IPS DF 4.7 (cell line): ENCODE data around the gene TADA3.

Experiments used
- DNase-seq: peaks from one replicate; pipeline ENCODE4 v3.0.0-alpha.2; 2013; ENCODE audit warnings: low spot score; ENCODE audit errors: extremely low read depth

The TADA3 gene

GRCh38 chr3:9792405-9793160 is at the start of gene TADA3, which contains the start of gene ARPC4:
Gene TADA3, minus strand, starts transcription at chr3:9792473. Its CDS starts 1,007 bp downstream, at chr3:9791466.
Gene ARPC4, plus strand, starts transcription at chr3:9793082. Its CDS starts 40 bp downstream, at chr3:9793122.
- DNase-seq = no peak

- DNase-seq = no peak
These were observed 48.7 kb upstream of the TADA3 start for GRCh38 chr3:9841015-9841414.

GRCh38 chr3:9838856-9839255 is 46.6 kb upstream of the TADA3 start:
- DNase-seq = no peak

GRCh38 chr3:9837701-9838582 is 45.7 kb upstream of the TADA3 start:
- no peak for DNase-seq

GRCh38 chr3:9834520-9835380 is 42.5 kb upstream of the TADA3 start:
- DNase-seq = no peak

GRCh38 chr3:9833078-9833477 is 40.8 kb upstream of the TADA3 start:
- DNase-seq = no peak

- DNase-seq = no peak
These were observed 39.0 kb upstream of the TADA3 start for GRCh38 chr3:9831253-9831652.

GRCh38 chr3:9828801-9829755 is 36.8 kb upstream of the TADA3 start:
- no peak for DNase-seq

- DNase-seq = no peak
These were observed 34.7 kb upstream of the TADA3 start for GRCh38 chr3:9826815-9827573.

GRCh38 chr3:9825451-9826040 is 33.3 kb upstream of the TADA3 start:
- DNase-seq = no peak

GRCh38 chr3:9820946-9821345 is 28.7 kb upstream of the TADA3 start:
- no peak for DNase-seq

- no peak for DNase-seq
These were observed 28.3 kb upstream of the TADA3 start for GRCh38 chr3:9820543-9820942.

GRCh38 chr3:9818666-9819335 is 26.5 kb upstream of the TADA3 start:
- DNase-seq = no peak

GRCh38 chr3:9817436-9817835 is 25.2 kb upstream of the TADA3 start:
- no peak for DNase-seq

- DNase-seq = no peak
These were observed 23.7 kb upstream of the TADA3 start for GRCh38 chr3:9815986-9816385.

GRCh38 chr3:9812870-9813483 is 20.7 kb upstream of the TADA3 start:
- DNase-seq = no peak

- DNase-seq = no peak
These were observed 18.6 kb upstream of the TADA3 start for GRCh38 chr3:9810846-9811245.

GRCh38 chr3:9810433-9810770 is 18.1 kb upstream of the TADA3 start:
- DNase-seq = no peak
